ENCODE data around the gene USP13. TPM values are rescaled to one million over a fixed set of nuclear protein-coding genes. Genes with fewer than 3 reads are reported as not detected.
"Not testable (repeated sequence)": the region's sequence is repeated elsewhere in the genome, so short reads cannot be mapped to it uniquely, and the experiment has no call there.

USP13 gene
- total RNA-seq, 2 experiments from 2014 or later: 4.3 to 4.8 TPM

- H3K27me3 Mint-ChIP-seq: no peaks in the 10 kb centered on the region
- no peak overlapping the region for H3K4me3 Mint-ChIP-seq
- H3K4me1 Mint-ChIP-seq (ENCODE audit: low read depth): no peaks in the 10 kb centered on the region
- no peaks in the 10 kb centered on the region for H3K36me3 Mint-ChIP-seq (ENCODE audit: low read depth)
- Histone ChIP-seq H3K27ac (ENCODE audit: low read depth in 1 of 2, low read length in 2 of 2) (no peak overlapping the region), H3K36me3 (ENCODE audit: insufficient read depth, low read length) (no peaks in the 10 kb centered on the region), H3K4me1 (ENCODE audit: insufficient read depth, low read length) (no peaks in the 10 kb centered on the region), H3K4me3 (ENCODE audit: low read length) (no peak overlapping the region), H3K9me3 (ENCODE audit: control insufficient read depth in 1 of 2, insufficient read depth in 1 of 2, low read length in 2 of 2) (no peaks in the 10 kb centered on the region), H3K27me3 (ENCODE audit: control insufficient read depth in 1 of 2, insufficient read depth in 2 of 2, low read length in 2 of 2) (no peaks in the 10 kb centered on the region)
- TF ChIP-seq, protein P1, sequence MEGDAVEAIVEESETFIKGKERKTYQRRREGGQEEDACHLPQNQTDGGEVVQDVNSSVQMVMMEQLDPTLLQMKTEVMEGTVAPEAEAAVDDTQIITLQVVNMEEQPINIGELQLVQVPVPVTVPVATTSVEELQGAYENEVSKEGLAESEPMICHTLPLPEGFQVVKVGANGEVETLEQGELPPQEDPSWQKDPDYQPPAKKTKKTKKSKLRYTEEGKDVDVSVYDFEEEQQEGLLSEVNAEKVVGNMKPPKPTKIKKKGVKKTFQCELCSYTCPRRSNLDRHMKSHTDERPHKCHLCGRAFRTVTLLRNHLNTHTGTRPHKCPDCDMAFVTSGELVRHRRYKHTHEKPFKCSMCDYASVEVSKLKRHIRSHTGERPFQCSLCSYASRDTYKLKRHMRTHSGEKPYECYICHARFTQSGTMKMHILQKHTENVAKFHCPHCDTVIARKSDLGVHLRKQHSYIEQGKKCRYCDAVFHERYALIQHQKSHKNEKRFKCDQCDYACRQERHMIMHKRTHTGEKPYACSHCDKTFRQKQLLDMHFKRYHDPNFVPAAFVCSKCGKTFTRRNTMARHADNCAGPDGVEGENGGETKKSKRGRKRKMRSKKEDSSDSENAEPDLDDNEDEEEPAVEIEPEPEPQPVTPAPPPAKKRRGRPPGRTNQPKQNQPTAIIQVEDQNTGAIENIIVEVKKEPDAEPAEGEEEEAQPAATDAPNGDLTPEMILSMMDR (IDR thresholded peaks at IDR 0.05): no peak
- POLR2A ChIA-PET: no interaction called here
- intact Hi-C loops (cut with DNase I, micrococcal nuclease): no loop called here
- no peak for ATAC-seq (ENCODE audit: poor library complexity)
- no peak overlapping the region for H3K27ac Mint-ChIP-seq
- CTCF ChIA-PET: no interaction called here
- H3K9me3 Mint-ChIP-seq: no peaks in the 10 kb centered on the region
- DNase-seq: no peak
Observed at GRCh38 chr3:179640469-179640868, 12.4 kb upstream of the USP13 start.

DNA sequence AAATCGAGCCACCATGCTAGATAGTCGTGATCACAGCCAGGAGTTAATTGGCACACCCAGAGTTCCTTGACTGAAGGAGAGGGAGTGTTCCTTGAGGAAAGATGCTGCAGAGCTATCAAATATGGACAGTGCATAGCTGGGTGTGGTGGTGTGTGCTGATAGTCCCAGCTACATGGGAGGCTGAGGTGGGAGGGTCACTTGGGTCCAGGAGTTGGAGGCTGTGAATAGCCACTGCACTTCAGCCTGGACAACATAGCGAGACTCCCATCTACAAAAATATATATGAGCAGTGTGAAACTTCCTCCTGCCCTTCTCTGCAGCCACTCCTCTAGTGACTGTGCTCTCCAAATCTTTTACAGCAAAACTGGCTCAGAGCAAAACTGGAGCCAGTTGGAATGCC, 10.0 kb upstream of the USP13 start:
- Mint-ChIP-seq H3K36me3 (ENCODE audit: low read depth) (no peaks in the 10 kb centered on the region), H3K27me3 (no peaks in the 10 kb centered on the region), H3K9me3 (no peaks in the 10 kb centered on the region), H3K4me3 (no peak overlapping the region), H3K27ac (no peak overlapping the region), H3K4me1 (ENCODE audit: low read depth) (no peaks in the 10 kb centered on the region)
- ChIA-PET CTCF (no interaction called here), POLR2A (no interaction called here)
- Histone ChIP-seq H3K4me1 (ENCODE audit: insufficient read depth, low read length) (no peaks in the 10 kb centered on the region), H3K36me3 (ENCODE audit: insufficient read depth, low read length) (no peaks in the 10 kb centered on the region), H3K4me3 (ENCODE audit: low read length) (no peak overlapping the region), H3K27ac (ENCODE audit: low read depth in 1 of 2, low read length in 2 of 2) (no peak overlapping the region), H3K27me3 (ENCODE audit: control insufficient read depth in 1 of 2, insufficient read depth in 2 of 2, low read length in 2 of 2) (no peaks in the 10 kb centered on the region), H3K9me3 (ENCODE audit: control insufficient read depth in 1 of 2, insufficient read depth in 1 of 2, low read length in 2 of 2) (no peaks in the 10 kb centered on the region)
- TF ChIP-seq, protein P1 (IDR thresholded peaks at IDR 0.05): no peak
- DNase-seq (no peak), ATAC-seq (ENCODE audit: poor library complexity) (no peak)
- intact Hi-C loops (cut with DNase I, micrococcal nuclease): no loop called here

DNA sequence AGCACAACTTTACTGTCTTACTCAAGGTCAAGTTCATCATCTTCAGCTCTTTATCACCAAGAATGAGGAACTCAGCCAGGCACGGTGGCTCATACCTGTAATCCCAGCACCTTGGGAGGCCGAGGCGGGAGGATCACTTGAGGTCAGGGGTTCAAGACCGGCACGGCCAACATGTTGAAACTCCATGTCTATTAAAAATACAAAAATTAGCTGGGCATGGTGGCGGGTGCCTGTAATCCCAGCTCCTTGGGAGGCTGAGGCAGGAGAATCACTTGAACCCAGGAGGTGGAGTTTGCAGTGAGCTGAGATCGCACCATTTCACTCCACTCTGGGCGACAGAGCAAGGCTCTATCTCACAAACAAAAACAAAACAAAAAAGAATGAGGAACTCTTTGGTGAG, 9.0 kb upstream of the USP13 start:
- POLR2A ChIA-PET; H3K9me3 ChIP-seq (ENCODE audit: control insufficient read depth in 1 of 2, insufficient read depth in 1 of 2, low read length in 2 of 2); DNase-seq; H3K27me3 Mint-ChIP-seq; H3K9me3 Mint-ChIP-seq; H3K4me3 ChIP-seq (ENCODE audit: low read length); H3K36me3 Mint-ChIP-seq (ENCODE audit: low read depth); H3K27ac ChIP-seq (ENCODE audit: low read depth in 1 of 2, low read length in 2 of 2); H3K4me3 Mint-ChIP-seq; H3K36me3 ChIP-seq (ENCODE audit: insufficient read depth, low read length); intact Hi-C loops (cut with DNase I, micrococcal nuclease); ATAC-seq (ENCODE audit: poor library complexity); H3K27ac Mint-ChIP-seq; H3K4me1 ChIP-seq (ENCODE audit: insufficient read depth, low read length); H3K4me1 Mint-ChIP-seq (ENCODE audit: low read depth); CTCF ChIA-PET; H3K27me3 ChIP-seq (ENCODE audit: control insufficient read depth in 1 of 2, insufficient read depth in 2 of 2, low read length in 2 of 2): not testable (repeated sequence)

GRCh38 chr3:179646177-179646576, 6.7 kb upstream of the USP13 start:
- TF ChIP-seq, protein P1 (IDR thresholded peaks at IDR 0.05): no peak
- no peak overlapping the region for H3K27ac Mint-ChIP-seq
- DNase-seq: no peak
- no peak for ATAC-seq (ENCODE audit: poor library complexity)
- ChIA-PET CTCF (no interaction called here), POLR2A (no interaction called here)
- Histone ChIP-seq H3K4me1 (ENCODE audit: insufficient read depth, low read length) (peaks cover 5% of the 10 kb centered on the region), H3K9me3 (ENCODE audit: control insufficient read depth in 1 of 2, insufficient read depth in 1 of 2, low read length in 2 of 2) (peaks cover 0 to 5% of the 10 kb centered on the region in 2 experiments), H3K27ac (ENCODE audit: low read depth in 1 of 2, low read length in 2 of 2) (no peak overlapping the region), H3K27me3 (ENCODE audit: control insufficient read depth in 1 of 2, insufficient read depth in 2 of 2, low read length in 2 of 2) (no peaks in the 10 kb centered on the region), H3K4me3 (ENCODE audit: low read length) (no peak overlapping the region), H3K36me3 (ENCODE audit: insufficient read depth, low read length) (no peaks in the 10 kb centered on the region)
- H3K36me3 Mint-ChIP-seq (ENCODE audit: low read depth): no peaks in the 10 kb centered on the region
- H3K9me3 Mint-ChIP-seq: no peaks in the 10 kb centered on the region
- no peaks in the 10 kb centered on the region for H3K4me1 Mint-ChIP-seq (ENCODE audit: low read depth)
- H3K27me3 Mint-ChIP-seq: no peaks in the 10 kb centered on the region
- no peak overlapping the region for H3K4me3 Mint-ChIP-seq
- intact Hi-C loops (cut with DNase I, micrococcal nuclease): loop anchor here in 1 of 2 experiments (5.0 kb wide), 1 partner anchor 39 kb away; no protein-coding TSS in a partner anchor

Measured in CD4-positive, alpha-beta T cell (primary cell).